ENCODE results near the gene CSF2.

DNA sequence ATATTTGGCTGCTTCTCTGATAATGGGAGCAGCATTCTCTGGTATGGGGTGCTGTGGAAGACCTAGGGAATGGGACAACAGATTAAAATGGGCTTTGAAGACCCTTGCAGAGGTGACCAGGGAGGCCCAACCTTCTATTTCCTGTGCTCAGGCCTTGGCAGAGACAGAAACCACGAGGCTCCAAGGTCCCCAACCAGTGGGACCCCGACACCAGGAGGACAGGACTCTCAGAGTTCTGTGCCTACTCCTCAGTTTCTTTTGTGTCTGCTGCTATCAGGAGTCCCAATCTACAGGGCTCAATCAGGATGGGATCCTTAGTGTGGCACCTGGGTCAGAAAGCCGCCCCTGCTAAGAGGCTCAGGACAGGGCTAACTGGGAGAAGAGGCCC is 29.3 kb downstream of the CSF2 start:
- no peak for TF ChIP-seq POLR2A (IDR thresholded peaks at IDR 0.05; ENCODE audit: low read depth, low read length)
- no peak for TF ChIP-seq TAF1 (IDR thresholded peaks at IDR 0.05; ENCODE audit: low read depth, low read length)
- TF ChIP-seq POLR2AphosphoS5 (IDR thresholded peaks at IDR 0.05; ENCODE audit: low read depth, low read length): no peak
- TF ChIP-seq POU2F2 (IDR thresholded peaks at IDR 0.05; ENCODE audit: low read depth, low read length): no peak

Data from GM12891 (cell line).